DOHH2 (cell line): ENCODE results near the gene ATP2B2.

Experiments
- H3F3A ChIP-seq: fragments of 200-600 bp; sonication (generic), shearing (Covaris generic); 2 replicates; pipeline ENCODE4 v1.6.0; 2016; ENCODE audit warnings: antibody characterized with exemption, mild to moderate bottlenecking; ENCODE audit not compliant: control insufficient read depth, insufficient read depth
- H3K27ac ChIP-seq: fragments of 200-600 bp; sonication (generic); 2 replicates; pipeline ENCODE4 v1.5.1; 2014; ENCODE audit warnings: low read depth, mild to moderate bottlenecking, low read length, moderate library complexity
- H3K27me3 ChIP-seq: fragments of 200-600 bp; sonication (generic); 2 replicates; pipeline ENCODE4 v1.6.1; 2014; ENCODE audit warnings: mild to moderate bottlenecking, low read length, mixed read lengths; ENCODE audit not compliant: control insufficient read depth
- H3K36me3 ChIP-seq: fragments of 200-600 bp; sonication (generic); 2 replicates; pipeline ENCODE4 v1.6.1; 2014; ENCODE audit warnings: mild to moderate bottlenecking, low read length, moderate library complexity, mixed read lengths; ENCODE audit not compliant: control insufficient read depth
- H3K4me1 ChIP-seq: fragments of 200-600 bp; sonication (generic); 2 replicates; pipeline ENCODE4 v1.6.1; 2014; ENCODE audit warnings: mild to moderate bottlenecking, low read length, mixed read lengths; ENCODE audit not compliant: control insufficient read depth
- H3K4me2 ChIP-seq: fragments of 200-600 bp; sonication (generic); 2 replicates; pipeline ENCODE4 v1.6.0; 2014; ENCODE audit warnings: mild to moderate bottlenecking, low read length, moderate library complexity
- H3K4me3 ChIP-seq: fragments of 200-600 bp; sonication (generic); 2 replicates; pipeline ENCODE4 v1.5.1; 2014; ENCODE audit warnings: mild to moderate bottlenecking, low read length, mixed read lengths
- H3K79me2 ChIP-seq: fragments of 200-600 bp; sonication (generic); 2 replicates; pipeline ENCODE4 v1.6.1; 2014; ENCODE audit warnings: mild to moderate bottlenecking, low read length, mixed read lengths; ENCODE audit not compliant: control insufficient read depth
- H3K9me2 ChIP-seq: fragments of 200-600 bp; sonication (generic); replicated peaks from 2 replicates; pipeline ENCODE4 v1.6.1; 2014; ENCODE audit warnings: mild to moderate bottlenecking, low read length, mixed read lengths; ENCODE audit not compliant: control insufficient read depth
- H3K9me3 ChIP-seq: fragments of 200-600 bp; sonication (generic); 2 replicates; pipeline ENCODE4 v1.6.1; 2014; ENCODE audit warnings: antibody characterized with exemption, low read length, mixed read lengths; ENCODE audit not compliant: control insufficient read depth, insufficient read depth
- H4K20me1 ChIP-seq: fragments of 200-600 bp; sonication (generic); 2 replicates; pipeline ENCODE4 v1.6.0; 2014; ENCODE audit warnings: low read depth, mild to moderate bottlenecking, antibody characterized with exemption, low read length, moderate library complexity; ENCODE audit not compliant: control insufficient read depth, insufficient read depth
- EZH2phosphoT487 ChIP-seq: fragments of 200-600 bp; sonication (generic); IDR thresholded peaks from 2 replicates; pipeline ENCODE4 v1.6.1; 2017; ENCODE audit warnings: borderline replicate concordance, mild to moderate bottlenecking, antibody characterized with exemption, low read length, moderate library complexity, mixed read lengths
- TF ChIP-seq, protein P1 (sequence below): fragments of 200-600 bp; sonication (generic); IDR thresholded peaks from one replicate; pipeline ENCODE4 v1.5.1; 2014; ENCODE audit warnings: antibody characterized with exemption, mild to moderate bottlenecking, low read depth, low read length; ENCODE audit not compliant: poor library complexity, severe bottlenecking

ATP2B2 gene

DNA sequence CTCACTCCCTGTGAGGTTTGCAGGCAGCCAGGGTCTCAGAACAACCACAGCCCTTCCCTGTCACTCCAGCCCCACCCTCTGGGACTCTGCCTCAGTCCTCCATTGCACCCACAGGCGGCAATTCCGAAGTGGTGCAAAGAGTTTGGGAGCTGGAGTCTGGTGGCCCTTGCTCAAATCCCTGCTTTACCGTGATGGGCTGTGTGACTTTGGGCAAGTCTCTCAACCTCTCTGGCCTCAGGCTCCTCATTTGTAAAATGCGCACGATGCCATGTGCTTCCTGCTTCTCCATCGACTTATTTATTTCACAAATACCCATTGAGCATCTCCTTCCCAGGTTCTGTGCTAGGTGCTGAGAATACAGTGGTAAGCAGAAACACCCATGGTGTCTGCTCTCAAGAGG lies 7.3 kb upstream of the ATP2B2 start:
- Histone ChIP-seq H3K4me2 (no peak overlapping the region), H3K4me3 (no peak overlapping the region), H3K4me1 (no peaks in the 10 kb centered on the region), H3K27me3 (peaks cover 17% of the 10 kb centered on the region), H4K20me1 (no peaks in the 10 kb centered on the region), H3K79me2 (no peaks in the 10 kb centered on the region), H3K36me3 (no peaks in the 10 kb centered on the region), H3K9me2 (no peaks in the 10 kb centered on the region), H3F3A (no peaks in the 10 kb centered on the region), H3K9me3 (no peaks in the 10 kb centered on the region), H3K27ac (no peak overlapping the region)
- TF ChIP-seq, protein P1, sequence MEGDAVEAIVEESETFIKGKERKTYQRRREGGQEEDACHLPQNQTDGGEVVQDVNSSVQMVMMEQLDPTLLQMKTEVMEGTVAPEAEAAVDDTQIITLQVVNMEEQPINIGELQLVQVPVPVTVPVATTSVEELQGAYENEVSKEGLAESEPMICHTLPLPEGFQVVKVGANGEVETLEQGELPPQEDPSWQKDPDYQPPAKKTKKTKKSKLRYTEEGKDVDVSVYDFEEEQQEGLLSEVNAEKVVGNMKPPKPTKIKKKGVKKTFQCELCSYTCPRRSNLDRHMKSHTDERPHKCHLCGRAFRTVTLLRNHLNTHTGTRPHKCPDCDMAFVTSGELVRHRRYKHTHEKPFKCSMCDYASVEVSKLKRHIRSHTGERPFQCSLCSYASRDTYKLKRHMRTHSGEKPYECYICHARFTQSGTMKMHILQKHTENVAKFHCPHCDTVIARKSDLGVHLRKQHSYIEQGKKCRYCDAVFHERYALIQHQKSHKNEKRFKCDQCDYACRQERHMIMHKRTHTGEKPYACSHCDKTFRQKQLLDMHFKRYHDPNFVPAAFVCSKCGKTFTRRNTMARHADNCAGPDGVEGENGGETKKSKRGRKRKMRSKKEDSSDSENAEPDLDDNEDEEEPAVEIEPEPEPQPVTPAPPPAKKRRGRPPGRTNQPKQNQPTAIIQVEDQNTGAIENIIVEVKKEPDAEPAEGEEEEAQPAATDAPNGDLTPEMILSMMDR = no peak

DNA sequence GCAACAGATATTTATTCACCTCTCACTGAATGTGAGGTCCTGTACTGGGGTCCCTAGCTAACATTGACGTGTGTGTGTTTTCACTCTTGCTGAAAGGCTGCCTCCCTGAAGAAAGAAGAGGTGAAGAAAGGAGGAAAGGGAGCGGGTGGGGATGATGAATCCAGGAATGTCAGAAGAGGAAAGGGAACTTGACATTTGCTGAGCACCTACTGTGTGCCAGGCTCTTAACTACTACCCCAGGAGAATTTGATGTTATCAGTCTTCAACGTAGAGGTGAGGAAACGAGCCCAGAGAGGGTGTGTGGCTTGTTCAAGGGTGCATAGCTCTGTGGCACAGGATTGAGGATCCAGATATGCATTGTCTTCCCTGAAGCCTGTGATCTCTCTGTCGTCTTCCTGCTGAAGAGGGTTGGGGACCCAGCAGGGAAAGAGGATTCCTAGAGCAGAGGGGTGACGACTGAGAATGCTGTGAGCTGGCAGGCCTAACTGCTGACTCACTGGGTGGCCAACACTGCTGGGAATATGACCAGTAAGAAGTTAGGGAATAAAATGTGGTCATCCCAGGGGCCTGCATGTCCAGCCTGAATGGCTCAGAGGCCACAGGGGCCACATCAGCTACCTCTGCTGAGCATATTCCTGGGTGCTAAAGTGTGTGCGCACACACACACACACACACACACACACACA lies 6.6 kb upstream of the ATP2B2 start:
- no peaks in the 10 kb centered on the region for H3K36me3 ChIP-seq
- H3K9me3 ChIP-seq = no peaks in the 10 kb centered on the region
- peaks cover 10% of the 10 kb centered on the region for H3K27me3 ChIP-seq
- H3K4me3 ChIP-seq = no peak overlapping the region
- no peak for TF ChIP-seq EZH2phosphoT487
- TF ChIP-seq, protein P1 = no peak
- no peaks in the 10 kb centered on the region for H4K20me1 ChIP-seq
- no peak overlapping the region for H3K4me2 ChIP-seq
- no peak overlapping the region for H3K27ac ChIP-seq
- H3K9me2 ChIP-seq = no peaks in the 10 kb centered on the region
- H3K4me1 ChIP-seq = no peaks in the 10 kb centered on the region
- H3F3A ChIP-seq = no peaks in the 10 kb centered on the region
- no peaks in the 10 kb centered on the region for H3K79me2 ChIP-seq

DNA sequence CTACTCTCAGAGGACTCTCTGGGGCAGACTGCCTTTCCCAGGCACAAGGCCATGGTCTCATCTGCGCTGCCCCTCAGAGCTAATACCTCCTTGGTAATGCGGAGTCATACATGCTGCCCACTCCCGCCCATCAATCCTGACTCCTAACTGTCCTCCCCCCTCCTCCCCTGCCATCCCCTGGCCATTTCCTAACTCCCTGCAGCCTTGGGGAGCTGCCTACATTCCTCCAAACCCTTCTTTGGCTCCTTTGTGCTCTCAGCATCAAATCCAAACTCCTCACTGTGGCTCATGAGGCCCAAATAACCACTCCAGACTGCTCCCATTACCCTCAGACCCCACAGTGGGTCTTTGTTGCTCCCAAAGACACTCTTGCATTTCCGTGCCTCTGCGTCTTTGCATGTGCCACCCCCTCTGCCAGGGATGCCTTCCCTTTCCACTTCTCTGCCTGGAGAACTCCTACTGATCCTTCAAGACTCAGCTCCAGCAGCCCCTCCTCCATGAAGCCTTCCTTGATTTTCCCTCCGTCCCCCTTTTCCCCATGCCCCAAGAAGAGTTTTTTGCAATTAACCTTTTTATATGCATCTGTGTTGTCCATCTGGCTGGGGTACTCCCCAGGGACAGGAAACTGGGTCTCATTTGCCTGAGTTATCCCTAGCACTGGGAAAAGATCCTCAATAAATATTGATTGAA lies 5.5 kb upstream of the ATP2B2 start:
- H3K4me1 ChIP-seq = no peaks in the 10 kb centered on the region
- H4K20me1 ChIP-seq = no peaks in the 10 kb centered on the region
- H3K36me3 ChIP-seq = no peaks in the 10 kb centered on the region
- no peaks in the 10 kb centered on the region for H3K9me3 ChIP-seq
- H3K27ac ChIP-seq = no peak overlapping the region
- no peaks in the 10 kb centered on the region for H3K79me2 ChIP-seq
- H3K9me2 ChIP-seq = no peaks in the 10 kb centered on the region
- H3K4me2 ChIP-seq = no peak overlapping the region
- H3K27me3 ChIP-seq = peaks cover 7% of the 10 kb centered on the region
- no peaks in the 10 kb centered on the region for H3F3A ChIP-seq
- no peak overlapping the region for H3K4me3 ChIP-seq
- TF ChIP-seq EZH2phosphoT487 = no peak
- TF ChIP-seq, protein P1 = no peak
